A549 (cell line): ENCODE data around the gene POLRMT. TPM values are rescaled to one million over a fixed set of nuclear protein-coding genes. Genes with fewer than 3 reads are reported as not detected.

ENCODE experiments used
- ATAC-seq, 2 experiments: fragments of 200-7000 bp in 1 of 2; fragments of >200 bp in 1 of 2; cut with Nextera tagmentation in 1 of 2; cut with Tn5 transposase in 1 of 2; 3 replicates each; pipeline versions ENCODE4 v1.8.0 to v1.9.1; 2018 to 2020; ENCODE audit warnings: mild to moderate bottlenecking in 1 of 2, moderate library complexity in 1 of 2
- CTCF ChIA-PET: fragments of 300-600 bp; sonication (Branson Sonifier 250); formaldehyde crosslinking; extraction: SDS; loops from one replicate; lab custom pipeline; 2021; ENCODE audit warnings: antibody characterized with exemption, inconsistent platforms; lab: Yijun Ruan, JAX
- POLR2A ChIA-PET: fragments of 350-600 bp; formaldehyde crosslinking; extraction: SDS; loops from one replicate; lab custom pipeline; 2021; ENCODE audit warnings: antibody characterized with exemption, inconsistent platforms; lab: Yijun Ruan, JAX
- DNase-seq, 2 experiments: peaks; one replicate each; pipeline versions ENCODE4 v3.0.0 to v3.0.0-alpha.2; 2011 to 2016; ENCODE audit warnings: low read depth in 1 of 2, low spot score in 1 of 2
- FAIRE-seq: peaks from 2 replicates; lab custom pipeline; 2011; peaks lifted over from hg19 to GRCh38; lab: Jason Lieb, UNC
- H3K27ac ChIP-seq, 2 experiments: fragments of >200 bp; sonication (Bioruptor Twin); formaldehyde crosslinking; 3 replicates each; pipeline ENCODE4 v1.5.1; 2016 to 2017
- H3K4me1 ChIP-seq: fragments of >200 bp; sonication (Bioruptor Twin); formaldehyde crosslinking; 3 replicates; pipeline ENCODE4 v1.6.1; 2016
- H3K4me2 ChIP-seq: fragments of >200 bp; sonication (Bioruptor Twin); formaldehyde crosslinking; 3 replicates; pipeline ENCODE4 v1.6.1; 2016
- H3K4me3 ChIP-seq: fragments of >200 bp; sonication (Bioruptor Twin); formaldehyde crosslinking; 3 replicates; pipeline ENCODE4 v1.5.1; 2016
- H3K9me3 ChIP-seq: fragments of >200 bp; sonication (Bioruptor Twin); formaldehyde crosslinking; 3 replicates; pipeline ENCODE4 v1.6.1; 2016
- ATOH8 ChIP-seq: fragments of 250-450 bp; sonication (Bioruptor Pico); IDR thresholded peaks from 2 replicates; pipeline ENCODE4 v1.5.0; 2020; ENCODE audit warnings: low read depth, mild to moderate bottlenecking, moderate library complexity
- CBX2 ChIP-seq: fragments of 200-600 bp; sonication (generic); IDR thresholded peaks from 2 replicates; pipeline ENCODE4 v1.6.1; 2016; ENCODE audit warnings: low read depth, mild to moderate bottlenecking, borderline replicate concordance
- CHD4 ChIP-seq: fragments of 200-600 bp; sonication (generic); IDR thresholded peaks from 2 replicates; pipeline ENCODE4 v1.6.1; 2016; ENCODE audit warnings: antibody characterized with exemption, mild to moderate bottlenecking, borderline replicate concordance
- EP300 ChIP-seq, 2 experiments: fragments of >200 bp; sonication (Bioruptor Twin); formaldehyde crosslinking; IDR thresholded peaks; 2 replicates in 1 of 2; 3 replicates in 1 of 2; pipeline ENCODE4 v1.6.1; 2016 to 2017
- FOSB ChIP-seq: fragments of 250-450 bp; sonication (Bioruptor Pico); IDR thresholded peaks from 2 replicates; pipeline ENCODE4 v1.5.0; 2020; ENCODE audit warnings: mild to moderate bottlenecking, moderate library complexity
- FOSL2 ChIP-seq, 2 experiments: fragments of 450-650 bp in 1 of 2; fragments of >200 bp in 1 of 2; sonication (Bioruptor Twin) in 1 of 2; formaldehyde crosslinking; IDR thresholded peaks; 2 replicates each; pipeline versions ENCODE4 v1.5.0 to v1.6.1; 2016 to 2020; ENCODE audit warnings: mild to moderate bottlenecking in 1 of 2, moderate library complexity in 1 of 2
- GATA3 ChIP-seq: IDR thresholded peaks from 2 replicates; pipeline ENCODE4 v1.6.1; 2012; ENCODE audit warnings: borderline replicate concordance
- HDAC2 ChIP-seq: fragments of 200-600 bp; sonication (generic); IDR thresholded peaks from 2 replicates; pipeline ENCODE4 v1.6.1; 2016
- HOXA7 ChIP-seq: fragments of 250-450 bp; sonication (Bioruptor Pico); IDR thresholded peaks from 2 replicates; pipeline ENCODE4 v1.5.0; 2020; ENCODE audit warnings: mild to moderate bottlenecking, moderate library complexity
- JUN ChIP-seq, 2 experiments: fragments of >200 bp; sonication (Bioruptor Twin); formaldehyde crosslinking; IDR thresholded peaks; 2 replicates in 1 of 2; 3 replicates in 1 of 2; pipeline ENCODE4 v1.6.1; 2016 to 2017
- JUNB ChIP-seq: fragments of >200 bp; sonication (Bioruptor Twin); formaldehyde crosslinking; IDR thresholded peaks from 2 replicates; pipeline ENCODE4 v1.6.1; 2016
- MAFK ChIP-seq: fragments of 450-650 bp; IDR thresholded peaks from 2 replicates; pipeline ENCODE4 v1.6.1; 2014; ENCODE audit not compliant: partially characterized antibody
- MAX ChIP-seq: IDR thresholded peaks from 2 replicates; pipeline ENCODE4 v1.6.1; 2012
- MAZ ChIP-seq: fragments of 150-350 bp; IDR thresholded peaks from 2 replicates; pipeline ENCODE4 v1.6.1; 2014; ENCODE audit warnings: antibody characterized with exemption, low read depth, low read length, borderline replicate concordance
- MYC ChIP-seq: IDR thresholded peaks from 2 replicates; pipeline ENCODE4 v1.6.1; 2012; ENCODE audit warnings: mild to moderate bottlenecking, inconsistent platforms, low read length, improper control_type of control experiment, borderline replicate concordance
- NFE2L2 ChIP-seq: fragments of 150-350 bp; conservative IDR thresholded peaks from 2 replicates; pipeline ENCODE4 v1.6.1; 2014; ENCODE audit warnings: low read length
- NPAS2 ChIP-seq: fragments of 250-450 bp; sonication (Bioruptor Pico); IDR thresholded peaks from 2 replicates; pipeline ENCODE4 v1.8.0; 2022; ENCODE audit warnings: mild to moderate bottlenecking, moderate library complexity, borderline replicate concordance
- NR3C1 ChIP-seq: fragments of >200 bp; sonication (Bioruptor Twin); formaldehyde crosslinking; IDR thresholded peaks from 3 replicates; pipeline ENCODE4 v1.6.1; 2017
- POLR2A ChIP-seq: IDR thresholded peaks from 2 replicates; pipeline ENCODE4 v1.6.1; 2012; ENCODE audit warnings: mild to moderate bottlenecking, low read length
- POLR2AphosphoS2 ChIP-seq: conservative IDR thresholded peaks from 2 replicates; pipeline ENCODE4 v1.6.1; 2012; ENCODE audit warnings: low read length, improper control_type of control experiment, inconsistent platforms
- RARB ChIP-seq: fragments of 250-450 bp; sonication (Bioruptor Pico); IDR thresholded peaks from 2 replicates; pipeline ENCODE4 v1.8.0; 2021; ENCODE audit warnings: mild to moderate bottlenecking, moderate library complexity
- RCOR1 ChIP-seq: fragments of 150-350 bp; IDR thresholded peaks from 2 replicates; pipeline ENCODE4 v1.6.1; 2014; ENCODE audit warnings: antibody characterized with exemption, low read length, low read depth
- RFX5 ChIP-seq: fragments of 450-650 bp; IDR thresholded peaks from 2 replicates; pipeline ENCODE4 v1.7.1; 2014; ENCODE audit warnings: antibody characterized with exemption, mild to moderate bottlenecking, moderate library complexity
- SREBF2 ChIP-seq: fragments of 450-650 bp; IDR thresholded peaks from 2 replicates; pipeline ENCODE4 v1.6.1; 2014; ENCODE audit warnings: mild to moderate bottlenecking, moderate library complexity
- TP53 ChIP-seq: fragments of 250-450 bp; sonication (Bioruptor Pico); IDR thresholded peaks from 2 replicates; pipeline ENCODE4 v1.5.0; 2021; ENCODE audit warnings: mild to moderate bottlenecking, moderate library complexity
- ZSCAN20 ChIP-seq: fragments of 250-450 bp; sonication (Bioruptor Pico); IDR thresholded peaks from 2 replicates; pipeline ENCODE4 v1.8.0; 2022; ENCODE audit warnings: mild to moderate bottlenecking, moderate library complexity
- WGBS: methylation state at CpG from one replicate; pipeline ENCODE4 v1.1.6; 2017; ENCODE audit errors: missing lambda C conversion rate; 5-methylcytosine and 5-hydroxymethylcytosine counted together
- polyA plus RNA-seq, 4 experiments: library from polyadenylated mRNA; depleted of rRNA in 3 of 4; stranded (reverse); fragments of >200 nt; fragmentation: RNase III in 1 of 4; extraction: RNeasy Plus Mini Kit Qiagen cat#74134 plus additional on column Dnase treatment in 1 of 4; gene quantifications; 2 replicates in 3 of 4; 3 replicates in 1 of 4; pipeline ENCODE4 v1.2.3, GENCODE V29; 2011 to 2017
- TF ChIP-seq, protein P1 (sequence below): fragments of 150-350 bp; IDR thresholded peaks from 2 replicates; pipeline ENCODE4 v1.6.1; 2014; ENCODE audit warnings: low read depth, mild to moderate bottlenecking, low read length
- TF ChIP-seq, protein P2 (sequence below): fragments of 250-450 bp; sonication (Bioruptor Pico); IDR thresholded peaks from 2 replicates; pipeline ENCODE4 v1.5.0; 2021; ENCODE audit warnings: mild to moderate bottlenecking, moderate library complexity, borderline replicate concordance

The POLRMT gene
- polyA plus RNA-seq, 2 of the 4 experiments (the other 2 are of a cell fraction), result 41.9 to 68.8 TPM

DNA sequence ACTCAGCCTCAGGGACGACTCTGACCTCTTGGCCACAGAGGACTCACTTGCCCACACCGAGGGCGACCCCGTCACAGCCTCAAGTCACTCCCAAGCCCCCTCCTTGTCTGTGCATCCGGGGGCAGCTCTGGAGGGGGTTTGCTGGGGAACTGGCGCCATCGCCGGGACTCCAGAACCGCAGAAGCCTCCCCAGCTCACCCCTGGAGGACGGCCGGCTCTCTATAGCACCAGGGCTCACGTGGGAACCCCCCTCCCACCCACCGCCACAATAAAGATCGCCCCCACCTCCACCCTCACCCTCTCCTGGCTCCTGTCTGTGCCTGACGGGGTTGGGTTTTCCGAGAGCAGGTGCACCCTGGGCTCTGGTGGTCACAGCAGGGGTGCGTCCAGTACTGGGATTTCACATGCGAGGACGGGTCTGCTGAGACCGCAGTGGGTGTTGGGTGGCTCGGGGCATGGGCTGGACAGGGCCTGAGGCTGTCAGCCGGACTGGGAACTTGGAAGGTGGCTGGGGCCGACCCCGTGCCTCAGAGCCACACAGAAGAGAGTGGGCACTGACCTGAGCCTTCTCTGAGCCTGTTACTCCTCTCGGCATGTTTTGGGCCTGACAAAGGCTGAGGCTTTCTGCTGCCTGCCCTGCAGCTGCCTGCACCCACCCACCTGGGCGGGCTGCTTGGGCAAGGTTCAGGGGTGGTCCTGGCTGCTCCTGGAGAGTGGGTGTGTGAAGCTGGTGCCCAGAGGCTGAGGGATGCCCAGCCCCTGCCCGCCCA lies 50.0 kb downstream of the POLRMT start:
- Histone ChIP-seq H3K4me2 (no peak overlapping the region), H3K9me3 (no peaks in the 10 kb centered on the region), H3K4me1 (peaks cover 39% of the 10 kb centered on the region), H3K27ac (peak overlapping the region in 1 of 2 experiments; percentile 55; a peak in 2 of 6 replicates), H3K4me3 (no peak overlapping the region)
- FAIRE-seq (no peak), ATAC-seq (no peak), DNase-seq (no peak)
- WGBS, result 91% methylated on average over 19 of the region's 27 CpGs
- no peak for TF ChIP-seq MAZ
- TF ChIP-seq CHD4, result no peak
- TF ChIP-seq CBX2, result no peak
- TF ChIP-seq HDAC2, result no peak
- TF ChIP-seq, protein P1, sequence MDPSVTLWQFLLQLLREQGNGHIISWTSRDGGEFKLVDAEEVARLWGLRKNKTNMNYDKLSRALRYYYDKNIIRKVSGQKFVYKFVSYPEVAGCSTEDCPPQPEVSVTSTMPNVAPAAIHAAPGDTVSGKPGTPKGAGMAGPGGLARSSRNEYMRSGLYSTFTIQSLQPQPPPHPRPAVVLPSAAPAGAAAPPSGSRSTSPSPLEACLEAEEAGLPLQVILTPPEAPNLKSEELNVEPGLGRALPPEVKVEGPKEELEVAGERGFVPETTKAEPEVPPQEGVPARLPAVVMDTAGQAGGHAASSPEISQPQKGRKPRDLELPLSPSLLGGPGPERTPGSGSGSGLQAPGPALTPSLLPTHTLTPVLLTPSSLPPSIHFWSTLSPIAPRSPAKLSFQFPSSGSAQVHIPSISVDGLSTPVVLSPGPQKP, result no peak
- TF ChIP-seq RFX5, result no peak
- TF ChIP-seq POLR2A, result no peak
- no peak for TF ChIP-seq RARB (CRISPR knock-in tag)
- TF ChIP-seq JUN (IDR thresholded peaks at IDR 0.05), result no peak
- no peak for TF ChIP-seq JUNB
- no peak for TF ChIP-seq ATOH8 (CRISPR knock-in tag)
- TF ChIP-seq TP53 (CRISPR knock-in tag), result no peak
- TF ChIP-seq MYC, result no peak
- no peak for TF ChIP-seq SREBF2
- ChIA-PET POLR2A (no interaction called here), CTCF (interaction anchor here (0.8 to 5.8 kb wide), 23 partner anchors 7 to 159 kb away, joined by 3 to 31 read pairs (median 6); partner anchors contain the start of gene RNF126)

DNA sequence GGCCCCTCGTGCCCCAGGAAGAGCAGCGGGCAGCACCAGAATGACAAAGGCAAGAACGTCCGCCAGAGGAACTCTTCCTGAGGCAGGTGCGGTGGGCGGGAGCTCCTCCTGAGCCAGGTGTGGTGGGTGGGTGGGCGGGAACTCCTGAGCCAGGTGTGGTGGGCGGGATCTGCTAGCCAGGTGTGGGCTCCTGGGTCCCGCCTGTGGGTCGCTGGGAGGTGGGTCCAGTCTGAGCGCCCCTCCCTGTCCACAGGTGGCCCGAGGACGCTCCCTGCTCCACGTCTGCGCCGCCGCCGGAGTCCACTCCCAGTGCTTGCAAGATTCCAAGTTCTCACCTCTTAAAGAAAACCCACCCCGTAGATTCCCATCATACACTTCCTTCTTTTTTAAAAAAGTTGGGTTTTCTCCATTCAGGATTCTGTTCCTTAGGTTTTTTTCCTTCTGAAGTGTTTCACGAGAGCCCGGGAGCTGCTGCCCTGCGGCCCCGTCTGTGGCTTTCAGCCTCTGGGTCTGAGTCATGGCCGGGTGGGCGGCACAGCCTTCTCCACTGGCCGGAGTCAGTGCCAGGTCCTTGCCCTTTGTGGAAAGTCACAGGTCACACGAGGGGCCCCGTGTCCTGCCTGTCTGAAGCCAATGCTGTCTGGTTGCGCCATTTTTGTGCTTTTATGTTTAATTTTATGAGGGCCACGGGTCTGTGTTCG lies 50.7 kb downstream of the POLRMT start:
- FAIRE-seq (no peak), DNase-seq (no peak), ATAC-seq (no peak)
- TF ChIP-seq EP300 (IDR thresholded peaks at IDR 0.05), result no peak
- TF ChIP-seq FOSL2 (IDR thresholded peaks at IDR 0.05), result no peak
- TF ChIP-seq FOSL2 (CRISPR knock-in tag; IDR thresholded peaks at IDR 0.05), result 0 out of 2 replicates have a peak, but pooled peaks have one; percentile 11
- TF ChIP-seq MAFK, result no peak
- TF ChIP-seq MAX, result no peak
- peak overlapping the region in 1 of 2 experiments; percentile 55; a peak in 2 of 6 replicates for H3K27ac ChIP-seq
- peaks cover 34% of the 10 kb centered on the region for H3K4me1 ChIP-seq
- no peak overlapping the region for H3K4me3 ChIP-seq
- no peak overlapping the region for H3K4me2 ChIP-seq
- ChIA-PET POLR2A (interaction anchor here (0.7 kb wide), 1 partner anchor 10 kb away, joined by 3 read pairs; the partner anchor contains the start of gene BSG), CTCF (interaction anchor here (1.1 to 2.4 kb wide), 2 partner anchors 50 to 159 kb away, joined by 3 to 6 read pairs; partner anchors contain the start of gene CDC34)
- 70% methylated on average over 21 of the region's 31 CpGs for WGBS
- no peaks in the 10 kb centered on the region for H3K9me3 ChIP-seq

- Histone ChIP-seq H3K4me2 (no peak overlapping the region), H3K4me3 (no peak overlapping the region), H3K4me1 (peaks cover 27% of the 10 kb centered on the region), H3K27ac (peak overlapping the region in 1 of 2 experiments; percentile 58; a peak in 1 of 6 replicates), H3K9me3 (no peaks in the 10 kb centered on the region)
- DNase-seq, result no peak
- no peak for ATAC-seq
- POLR2A ChIA-PET, result interaction anchor here (0.7 kb wide), 1 partner anchor 9 kb away, joined by 3 read pairs; the partner anchor contains the start of gene BSG
- WGBS, result 90% methylated on average over 2 of the region's 40 CpGs
- CTCF ChIA-PET, result interaction anchor here (1.1 to 2.4 kb wide), 2 partner anchors 49 to 160 kb away, joined by 3 to 6 read pairs; partner anchors contain the start of gene CDC34
- no peak for FAIRE-seq
- TF ChIP-seq NR3C1 (no peak), HOXA7 (no peak), POLR2AphosphoS2 (no peak), JUNB (no peak), MAZ (no peak), HDAC2 (no peak), RCOR1 (no peak), NFE2L2 (no peak), FOSB (no peak), NPAS2 (no peak), POLR2A (no peak), GATA3 (no peak), RARB (CRISPR knock-in tag) (no peak), EP300 (IDR thresholded peaks at IDR 0.05) (no peak), ZSCAN20 (CRISPR knock-in tag) (no peak)
- TF ChIP-seq, protein P2, sequence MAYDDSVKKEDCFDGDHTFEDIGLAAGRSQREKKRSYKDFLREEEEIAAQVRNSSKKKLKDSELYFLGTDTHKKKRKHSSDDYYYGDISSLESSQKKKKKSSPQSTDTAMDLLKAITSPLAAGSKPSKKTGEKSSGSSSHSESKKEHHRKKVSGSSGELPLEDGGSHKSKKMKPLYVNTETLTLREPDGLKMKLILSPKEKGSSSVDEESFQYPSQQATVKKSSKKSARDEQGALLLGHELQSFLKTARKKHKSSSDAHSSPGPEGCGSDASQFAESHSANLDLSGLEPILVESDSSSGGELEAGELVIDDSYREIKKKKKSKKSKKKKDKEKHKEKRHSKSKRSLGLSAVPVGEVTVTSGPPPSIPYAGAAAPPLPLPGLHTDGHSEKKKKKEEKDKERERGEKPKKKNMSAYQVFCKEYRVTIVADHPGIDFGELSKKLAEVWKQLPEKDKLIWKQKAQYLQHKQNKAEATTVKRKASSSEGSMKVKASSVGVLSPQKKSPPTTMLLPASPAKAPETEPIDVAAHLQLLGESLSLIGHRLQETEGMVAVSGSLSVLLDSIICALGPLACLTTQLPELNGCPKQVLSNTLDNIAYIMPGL (CRISPR knock-in tag), result no peak
Measured at GRCh38 chr19:581399-582111, 51.8 kb downstream of the POLRMT start.
